ENCODE measurements around the gene POMT2. TPM values are rescaled to one million over a fixed set of nuclear protein-coding genes. Genes with fewer than 3 reads are reported as not detected.

POMT2 gene, protein sequence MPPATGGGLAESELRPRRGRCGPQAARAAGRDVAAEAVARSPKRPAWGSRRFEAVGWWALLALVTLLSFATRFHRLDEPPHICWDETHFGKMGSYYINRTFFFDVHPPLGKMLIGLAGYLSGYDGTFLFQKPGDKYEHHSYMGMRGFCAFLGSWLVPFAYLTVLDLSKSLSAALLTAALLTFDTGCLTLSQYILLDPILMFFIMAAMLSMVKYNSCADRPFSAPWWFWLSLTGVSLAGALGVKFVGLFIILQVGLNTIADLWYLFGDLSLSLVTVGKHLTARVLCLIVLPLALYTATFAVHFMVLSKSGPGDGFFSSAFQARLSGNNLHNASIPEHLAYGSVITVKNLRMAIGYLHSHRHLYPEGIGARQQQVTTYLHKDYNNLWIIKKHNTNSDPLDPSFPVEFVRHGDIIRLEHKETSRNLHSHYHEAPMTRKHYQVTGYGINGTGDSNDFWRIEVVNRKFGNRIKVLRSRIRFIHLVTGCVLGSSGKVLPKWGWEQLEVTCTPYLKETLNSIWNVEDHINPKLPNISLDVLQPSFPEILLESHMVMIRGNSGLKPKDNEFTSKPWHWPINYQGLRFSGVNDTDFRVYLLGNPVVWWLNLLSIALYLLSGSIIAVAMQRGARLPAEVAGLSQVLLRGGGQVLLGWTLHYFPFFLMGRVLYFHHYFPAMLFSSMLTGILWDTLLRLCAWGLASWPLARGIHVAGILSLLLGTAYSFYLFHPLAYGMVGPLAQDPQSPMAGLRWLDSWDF
- 24.0 and 30.4 TPM in 2 replicates for total RNA-seq (2014; rRNA removed; shearing (Covaris generic); ENCODE audit: low replicate concordance)

DNA sequence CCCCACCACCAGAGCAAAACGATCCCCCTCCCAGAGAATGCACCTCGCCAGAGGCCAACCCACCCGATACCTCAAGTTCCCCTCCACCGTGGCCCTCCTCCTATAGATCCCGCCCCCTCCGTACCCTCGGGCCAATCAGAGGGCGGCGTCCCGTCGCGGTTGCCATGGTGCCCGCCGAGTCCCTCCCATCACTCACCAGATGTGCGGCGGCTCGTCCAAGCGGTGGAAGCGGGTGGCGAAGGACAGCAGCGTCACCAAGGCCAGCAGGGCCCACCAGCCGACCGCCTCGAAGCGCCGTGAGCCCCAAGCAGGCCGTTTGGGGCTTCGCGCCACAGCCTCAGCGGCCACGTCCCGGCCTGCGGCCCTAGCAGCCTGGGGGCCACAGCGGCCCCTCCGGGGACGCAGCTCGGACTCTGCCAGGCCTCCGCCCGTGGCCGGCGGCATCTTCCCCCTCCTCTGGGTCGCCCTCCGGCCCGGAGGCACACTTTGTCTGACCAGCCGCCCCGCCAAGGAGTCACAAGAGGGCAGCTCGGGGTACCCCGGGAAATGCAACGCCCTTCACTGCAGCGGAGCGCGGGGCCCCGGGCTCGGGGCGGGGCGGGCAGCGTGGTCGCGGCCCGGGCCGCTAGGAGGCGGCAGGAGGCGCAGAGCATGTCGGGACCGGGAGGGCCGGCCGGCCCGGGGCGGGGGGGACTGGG lies at the start of gene POMT2:
POMT2 (minus strand) TSS at position 646 of the 698 bp plus-strand sequence; CDS start at position 444, 202 bp downstream.
- Histone ChIP-seq H3K27ac (ENCODE audit: low read length) (peak within 1 kb of the TSS; percentile 88), H2AFZ (ENCODE audit: low read length) (peak within 1 kb of the TSS; percentile 79; the same call in 1 of the 2 replicates), H3K27me3 (ENCODE audit: low read length) (no peaks in the 10 kb centered on the region), H3K9ac (ENCODE audit: low read length) (peak within 1 kb of the TSS; percentile 93), H3K79me2 (ENCODE audit: low read length) (peaks cover 58% of the 10 kb centered on the region), H3K4me2 (ENCODE audit: low read depth, low read length, poor library complexity, severe bottlenecking) (peak within 1 kb of the TSS; percentile 86), H3K4me1 (ENCODE audit: low read length) (peaks cover 33% of the 10 kb centered on the region), H3K36me3 (ENCODE audit: insufficient read depth, low read length) (no peaks in the 10 kb centered on the region), H3K9me2 (replicated peaks; ENCODE audit: insufficient read depth, low read length) (no peaks in the 10 kb centered on the region), H3K4me3 (ENCODE audit: low read length) (peak within 1 kb of the TSS; percentile 84), H4K20me1 (ENCODE audit: insufficient read depth, low read depth, low read length) (no peaks in the 10 kb centered on the region), H3K9me3 (ENCODE audit: low read length) (no peaks in the 10 kb centered on the region)
- peak; percentile 98 for DNase-seq

DNA sequence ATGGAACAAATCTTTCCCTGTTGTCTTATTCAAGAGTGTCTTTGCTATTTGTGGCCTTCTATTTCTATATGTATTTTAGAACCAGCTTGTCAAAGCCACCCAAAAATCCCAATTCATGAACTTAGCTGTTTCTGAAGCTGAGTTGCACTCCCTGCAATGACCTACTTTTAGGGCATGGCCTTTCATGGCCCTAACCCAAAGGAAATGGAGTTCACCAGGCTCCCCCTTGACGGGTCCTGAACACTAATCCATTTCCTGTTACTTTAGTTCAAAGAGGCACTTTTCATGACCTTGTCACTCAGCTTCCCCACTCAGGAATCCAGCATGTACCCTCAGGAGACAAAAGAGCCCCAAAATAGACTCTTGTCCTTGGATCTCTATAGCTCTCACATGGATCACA lies 48.6 kb upstream of the POMT2 start:
- H3K4me3 ChIP-seq (ENCODE audit: low read length), result no peak overlapping the region
- no peaks in the 10 kb centered on the region for H3K27me3 ChIP-seq (ENCODE audit: low read length)
- H3K4me1 ChIP-seq (ENCODE audit: low read length), result peaks cover 93% of the 10 kb centered on the region
- no peak overlapping the region for H3K9ac ChIP-seq (ENCODE audit: low read length)
- H3K9me3 ChIP-seq (ENCODE audit: low read length), result no peaks in the 10 kb centered on the region
- H3K27ac ChIP-seq (ENCODE audit: low read length), result peak overlapping the region; percentile 41; the same call in 1 of the 2 replicates
- DNase-seq, result no peak
- H4K20me1 ChIP-seq (ENCODE audit: insufficient read depth, low read depth, low read length), result no peaks in the 10 kb centered on the region
- H2AFZ ChIP-seq (ENCODE audit: low read length), result no peak overlapping the region
- H3K4me2 ChIP-seq (ENCODE audit: low read depth, low read length, poor library complexity, severe bottlenecking), result peak overlapping the region; percentile 11
- peaks cover 82% of the 10 kb centered on the region for H3K79me2 ChIP-seq (ENCODE audit: low read length)
- peaks cover 8% of the 10 kb centered on the region; the same call in 1 of the 2 replicates for H3K36me3 ChIP-seq (ENCODE audit: insufficient read depth, low read length)
- H3K9me2 ChIP-seq (replicated peaks; ENCODE audit: insufficient read depth, low read length), result no peaks in the 10 kb centered on the region

DNA sequence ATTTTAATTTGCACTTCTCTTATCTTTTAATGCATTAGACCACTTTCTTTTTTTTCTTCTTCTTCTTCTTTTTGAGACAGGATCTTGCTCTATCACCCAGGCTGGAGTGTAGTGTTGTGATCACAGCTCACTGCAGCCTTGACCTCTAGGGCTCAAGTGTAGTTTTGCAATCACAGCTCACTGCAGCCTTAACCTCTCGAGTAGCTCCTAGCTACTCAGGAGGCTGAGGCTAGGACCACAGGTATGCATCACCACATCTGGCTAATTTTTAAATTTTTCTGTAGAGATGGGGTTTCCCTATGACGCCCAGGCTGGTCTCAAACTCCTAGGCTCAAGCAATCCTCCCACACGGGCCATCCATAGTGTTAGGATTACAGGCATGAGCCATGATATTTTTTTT lies 43.5 kb upstream of the POMT2 start:
- Histone ChIP-seq H3K36me3 (ENCODE audit: insufficient read depth, low read length) (peaks cover 9% of the 10 kb centered on the region; the same call in 1 of the 2 replicates), H3K79me2 (ENCODE audit: low read length) (peaks cover 93% of the 10 kb centered on the region), H3K9ac (ENCODE audit: low read length) (no peak overlapping the region), H3K27ac (ENCODE audit: low read length) (peak overlapping the region; percentile 12), H3K4me1 (ENCODE audit: low read length) (peaks cover 97% of the 10 kb centered on the region), H3K4me3 (ENCODE audit: low read length) (no peak overlapping the region), H3K9me2 (replicated peaks; ENCODE audit: insufficient read depth, low read length) (no peaks in the 10 kb centered on the region), H3K4me2 (ENCODE audit: low read depth, low read length, poor library complexity, severe bottlenecking) (no peak overlapping the region), H4K20me1 (ENCODE audit: insufficient read depth, low read depth, low read length) (no peaks in the 10 kb centered on the region), H3K9me3 (ENCODE audit: low read length) (peaks cover 7% of the 10 kb centered on the region; the same call in 1 of the 2 replicates), H2AFZ (ENCODE audit: low read length) (no peak overlapping the region), H3K27me3 (ENCODE audit: low read length) (no peaks in the 10 kb centered on the region)
- DNase-seq, result peak; percentile 60

DNA sequence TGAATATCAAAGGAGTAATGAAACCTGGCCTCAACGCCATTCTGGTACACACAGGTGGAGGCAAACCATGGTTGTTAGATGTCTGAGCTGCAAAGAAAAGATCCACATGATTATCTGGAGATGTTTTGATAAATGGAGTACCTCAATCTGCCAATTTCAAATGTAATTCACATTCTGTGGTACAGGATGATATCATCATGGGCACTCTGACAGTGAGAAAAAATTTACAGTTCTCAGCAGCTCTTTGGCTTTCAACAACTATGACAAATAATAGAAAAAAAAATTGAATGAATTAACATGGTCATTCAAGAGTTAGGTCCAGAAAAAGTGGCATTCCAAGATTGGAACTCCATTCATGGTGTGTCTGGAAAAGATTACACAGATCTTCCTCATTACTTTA lies 38.9 kb upstream of the POMT2 start:
- Histone ChIP-seq H3K36me3 (ENCODE audit: insufficient read depth, low read length) (peaks cover 9% of the 10 kb centered on the region; the same call in 1 of the 2 replicates), H3K27me3 (ENCODE audit: low read length) (no peaks in the 10 kb centered on the region)

DNA sequence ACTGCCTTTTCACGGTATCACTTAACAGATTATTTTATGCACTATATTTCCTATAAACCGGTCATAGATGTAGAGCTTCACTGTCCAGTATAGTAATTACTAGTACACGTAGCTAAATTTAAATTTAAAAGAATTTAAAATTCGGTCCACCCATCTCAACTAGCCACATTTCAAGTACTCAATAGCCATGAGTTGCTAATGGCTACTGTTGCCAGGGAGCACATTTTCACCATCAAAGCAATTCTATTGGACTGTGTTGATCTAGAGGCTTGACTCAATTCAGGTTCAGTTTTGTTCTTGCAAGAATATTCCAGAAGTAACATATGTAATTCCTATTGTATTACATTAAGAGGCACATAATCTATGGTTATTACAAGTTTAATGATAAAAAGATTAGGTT lies 36.2 kb upstream of the POMT2 start:
- no peak overlapping the region for H3K4me3 ChIP-seq (ENCODE audit: low read length)
- peak overlapping the region; percentile 66 for H3K27ac ChIP-seq (ENCODE audit: low read length)
- no peaks in the 10 kb centered on the region for H3K27me3 ChIP-seq (ENCODE audit: low read length)
- H3K36me3 ChIP-seq (ENCODE audit: insufficient read depth, low read length), result no peaks in the 10 kb centered on the region; the same call in 1 of the 2 replicates
- no peaks in the 10 kb centered on the region for H4K20me1 ChIP-seq (ENCODE audit: insufficient read depth, low read depth, low read length)
- H2AFZ ChIP-seq (ENCODE audit: low read length), result no peak overlapping the region
- no peak overlapping the region for H3K4me2 ChIP-seq (ENCODE audit: low read depth, low read length, poor library complexity, severe bottlenecking)
- peaks cover 55% of the 10 kb centered on the region for H3K4me1 ChIP-seq (ENCODE audit: low read length)
- H3K9me2 ChIP-seq (replicated peaks; ENCODE audit: insufficient read depth, low read length), result no peaks in the 10 kb centered on the region
- peaks cover 89% of the 10 kb centered on the region for H3K79me2 ChIP-seq (ENCODE audit: low read length)
- H3K9ac ChIP-seq (ENCODE audit: low read length), result no peak overlapping the region
- H3K9me3 ChIP-seq (ENCODE audit: low read length), result no peaks in the 10 kb centered on the region
- DNase-seq, result no peak

More for the DNA sequence above, 38.9 kb upstream of the POMT2 start:
- H2AFZ ChIP-seq (ENCODE audit: low read length), result no peak overlapping the region
- H3K4me1 ChIP-seq (ENCODE audit: low read length), result peaks cover 77% of the 10 kb centered on the region
- H3K4me2 ChIP-seq (ENCODE audit: low read depth, low read length, poor library complexity, severe bottlenecking), result no peak overlapping the region
- H3K9me2 ChIP-seq (replicated peaks; ENCODE audit: insufficient read depth, low read length), result no peaks in the 10 kb centered on the region
- H3K79me2 ChIP-seq (ENCODE audit: low read length), result peaks cover 96% of the 10 kb centered on the region
- DNase-seq, result no peak
- H4K20me1 ChIP-seq (ENCODE audit: insufficient read depth, low read depth, low read length), result no peaks in the 10 kb centered on the region
- no peak overlapping the region for H3K9ac ChIP-seq (ENCODE audit: low read length)
- peak overlapping the region; percentile 57 for H3K27ac ChIP-seq (ENCODE audit: low read length)
- peaks cover 7% of the 10 kb centered on the region; the same call in 1 of the 2 replicates for H3K9me3 ChIP-seq (ENCODE audit: low read length)
- no peak overlapping the region for H3K4me3 ChIP-seq (ENCODE audit: low read length)

DNA sequence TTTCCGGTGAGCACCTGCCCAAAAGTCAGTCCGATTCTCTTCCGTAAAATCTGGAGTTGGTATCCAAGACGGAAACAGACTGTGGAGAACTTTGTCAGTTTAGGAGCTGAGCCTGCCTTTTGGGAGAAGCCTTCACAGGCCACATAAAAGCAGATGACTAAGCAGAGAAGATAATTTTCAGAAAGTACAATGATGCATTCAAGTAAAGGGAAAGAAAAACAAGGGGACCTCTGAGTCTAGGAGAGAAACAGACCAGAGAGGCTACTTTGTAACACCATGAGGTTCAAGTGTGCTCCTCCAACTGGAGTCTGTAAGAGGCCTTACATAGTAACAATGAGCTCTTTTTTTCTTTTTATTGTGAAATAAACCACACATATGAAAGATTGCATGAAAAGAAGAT lies 35.1 kb upstream of the POMT2 start:
- Histone ChIP-seq H3K9me3 (ENCODE audit: low read length) (no peaks in the 10 kb centered on the region), H3K9me2 (replicated peaks; ENCODE audit: insufficient read depth, low read length) (no peaks in the 10 kb centered on the region), H3K9ac (ENCODE audit: low read length) (no peak overlapping the region), H3K27ac (ENCODE audit: low read length) (no peak overlapping the region; the same call in 1 of the 2 replicates), H3K4me2 (ENCODE audit: low read depth, low read length, poor library complexity, severe bottlenecking) (no peak overlapping the region), H3K27me3 (ENCODE audit: low read length) (no peaks in the 10 kb centered on the region), H3K36me3 (ENCODE audit: insufficient read depth, low read length) (peaks cover 5% of the 10 kb centered on the region), H4K20me1 (ENCODE audit: insufficient read depth, low read depth, low read length) (no peaks in the 10 kb centered on the region), H3K4me3 (ENCODE audit: low read length) (no peak overlapping the region), H3K79me2 (ENCODE audit: low read length) (peaks cover 81% of the 10 kb centered on the region), H3K4me1 (ENCODE audit: low read length) (peaks cover 44% of the 10 kb centered on the region), H2AFZ (ENCODE audit: low read length) (no peak overlapping the region)
- no peak for DNase-seq

DNA sequence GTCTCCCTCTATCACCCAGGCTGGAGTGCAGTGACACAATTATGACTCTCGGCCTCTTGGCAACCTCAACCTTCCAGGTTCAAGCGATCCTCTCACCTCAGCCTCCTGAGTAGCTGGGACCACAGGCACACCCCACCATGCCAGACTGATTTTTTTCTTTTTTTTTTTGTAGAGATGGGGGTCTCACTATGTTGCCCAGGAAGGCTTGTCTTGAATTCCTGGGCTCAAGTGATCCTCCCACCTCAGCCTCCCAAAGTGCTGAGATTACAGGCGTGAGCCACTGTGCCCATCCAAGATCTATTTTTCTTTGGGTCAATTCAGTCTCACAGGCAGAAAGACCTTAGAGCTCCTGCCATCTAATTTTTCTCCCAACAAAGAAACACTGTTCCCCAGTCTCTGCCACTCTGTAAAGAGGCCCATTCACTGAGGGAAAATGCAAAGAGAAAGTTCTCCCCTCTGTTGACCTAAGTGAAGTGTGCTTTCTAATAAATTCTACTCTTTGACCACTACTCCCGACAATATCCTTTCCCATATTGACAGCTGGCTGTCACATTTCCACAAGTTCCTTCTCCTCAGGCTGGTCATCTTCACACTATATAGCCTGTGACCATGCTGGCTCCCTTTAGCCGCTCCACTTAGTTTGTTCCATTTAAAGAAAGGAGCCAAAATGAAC lies 32.9 kb upstream of the POMT2 start:
- H3K4me2 ChIP-seq (ENCODE audit: low read depth, low read length, poor library complexity, severe bottlenecking), result no peak overlapping the region
- no peak overlapping the region for H3K4me3 ChIP-seq (ENCODE audit: low read length)
- H3K36me3 ChIP-seq (ENCODE audit: insufficient read depth, low read length), result peaks cover 18% of the 10 kb centered on the region
- no peak for DNase-seq
- H3K27ac ChIP-seq (ENCODE audit: low read length), result no peak overlapping the region
- peaks cover 70% of the 10 kb centered on the region for H3K79me2 ChIP-seq (ENCODE audit: low read length)
- H3K9me2 ChIP-seq (replicated peaks; ENCODE audit: insufficient read depth, low read length), result no peaks in the 10 kb centered on the region
- peaks cover 22% of the 10 kb centered on the region for H3K4me1 ChIP-seq (ENCODE audit: low read length)
- H3K9ac ChIP-seq (ENCODE audit: low read length), result no peak overlapping the region
- no peaks in the 10 kb centered on the region for H3K9me3 ChIP-seq (ENCODE audit: low read length)
- no peaks in the 10 kb centered on the region for H4K20me1 ChIP-seq (ENCODE audit: insufficient read depth, low read depth, low read length)
- H2AFZ ChIP-seq (ENCODE audit: low read length), result no peak overlapping the region
- no peaks in the 10 kb centered on the region for H3K27me3 ChIP-seq (ENCODE audit: low read length)
